Activated T-cell treated with anti-CD3 and anti-CD28 coated beads, Interleukin-2, amount 50 U/mL, for 4 hours (primary cell): Measurements from ENCODE around the gene TRIM45. TPM values are rescaled to one million over a fixed set of nuclear protein-coding genes. Genes with fewer than 3 reads are reported as not detected.
A peak's percentile ranks its signal among the peaks of the same experiment; 100 is the strongest.
"Not testable (repeated sequence)": the region's sequence is repeated elsewhere in the genome, so short reads cannot be mapped to it uniquely, and the experiment has no call there.

Experiments
- ATAC-seq, 2 donors: fragments of 200-7000 bp; cut with Tn5 transposase; one replicate each; pipeline ENCODE4 v1.10.0; 2021
- DNase-seq: peaks from one replicate; pipeline ENCODE4 v3.0.0-alpha.2; 2020
- H3K27me3 Mint-ChIP-seq: one replicate; pipeline ENCODE4 v1.8.0; 2021; ENCODE audit warnings: low read depth, mixed read lengths
- H3K36me3 Mint-ChIP-seq: one replicate; pipeline ENCODE4 v1.8.0; 2022; ENCODE audit warnings: mixed read lengths; ENCODE audit not compliant: insufficient read depth
- H3K4me1 Mint-ChIP-seq: one replicate; pipeline ENCODE4 v1.8.0; 2021; ENCODE audit warnings: low read depth, mixed read lengths
- H3K4me3 Mint-ChIP-seq: one replicate; pipeline ENCODE4 v1.8.0; 2021; ENCODE audit warnings: mild to moderate bottlenecking, moderate library complexity, mixed read lengths
- H3K9me3 Mint-ChIP-seq: one replicate; pipeline ENCODE4 v1.8.0; 2021; ENCODE audit warnings: mixed read lengths
- total RNA-seq, 3 donors: library from RNA; stranded (reverse); gene quantifications; one replicate each; pipeline ENCODE4 v1.2.1, GENCODE V29; 2021

Gene TRIM45
- total RNA-seq, 3 donors from 2014 or later: 0.15 to 0.33 (median 0.21) TPM

DNA sequence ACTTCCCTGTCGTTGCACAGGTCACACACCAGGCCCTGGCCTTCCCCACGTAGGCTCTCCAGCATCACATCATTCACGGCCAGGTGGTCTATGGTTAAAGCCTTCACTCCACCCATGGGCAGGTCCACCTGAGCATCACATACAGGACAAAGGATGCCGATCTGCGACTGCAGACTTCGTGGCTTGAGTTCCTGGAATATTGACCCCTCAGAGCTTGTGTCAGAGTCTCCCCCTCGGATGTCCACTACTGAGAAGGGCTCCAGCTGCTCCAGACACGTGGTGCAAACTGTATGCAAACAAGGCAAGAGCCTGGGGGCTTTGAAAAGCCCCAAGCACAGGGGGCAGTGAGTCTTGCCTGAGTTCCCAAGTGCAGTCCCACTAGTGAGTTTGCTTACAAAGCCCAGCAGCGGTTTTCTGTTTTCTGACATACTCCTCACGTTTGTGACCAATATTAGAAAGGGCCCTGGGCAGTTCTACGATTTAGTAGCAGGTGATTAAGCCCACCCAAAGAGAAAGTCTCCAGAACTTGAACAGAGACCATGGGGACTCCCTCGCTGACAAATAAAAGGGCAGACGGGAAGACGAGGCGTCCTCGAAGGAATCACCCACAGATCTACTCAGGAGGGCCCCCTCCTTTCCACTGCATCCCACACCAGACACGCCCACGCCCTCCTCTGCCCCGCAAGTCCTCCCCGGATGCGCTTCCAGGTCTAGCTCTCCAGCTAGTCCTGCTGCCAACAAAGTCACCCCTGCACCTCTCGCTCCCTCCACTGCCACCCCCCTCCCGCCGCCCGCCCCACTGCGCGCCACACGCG is 568 bp downstream of the TRIM45 start:
- DNase-seq (no peak), ATAC-seq (no peak)
- Mint-ChIP-seq H3K4me3 (peak overlapping the region; percentile 81), H3K27me3 (peaks cover 2% of the 10 kb centered on the region), H3K9me3 (no peaks in the 10 kb centered on the region), H3K36me3 (no peaks in the 10 kb centered on the region), H3K4me1 (peaks cover 10% of the 10 kb centered on the region)

DNA sequence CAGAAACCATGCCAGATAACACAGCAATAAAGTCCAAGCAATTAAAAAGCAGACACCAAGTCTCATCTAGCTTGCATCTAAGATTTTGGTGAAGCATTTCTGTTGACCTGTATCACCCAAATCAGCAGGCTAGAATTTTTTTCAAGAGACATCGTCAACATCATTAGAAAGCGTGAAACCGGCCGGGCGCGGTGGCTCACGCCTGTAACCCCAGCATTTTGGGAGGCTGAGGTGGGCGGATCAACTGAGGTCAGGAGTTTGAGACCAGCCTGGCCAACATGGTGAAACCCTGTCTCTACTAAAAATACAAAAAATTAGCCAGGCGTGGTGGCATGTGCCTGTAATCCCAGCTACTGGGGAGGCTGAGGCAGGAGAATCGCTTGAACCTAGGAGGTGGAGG is 2.4 kb downstream of the TRIM45 start:
- H3K4me1 Mint-ChIP-seq: peaks cover 19% of the 10 kb centered on the region
- not testable (repeated sequence) for H3K27me3 Mint-ChIP-seq, DNase-seq, H3K36me3 Mint-ChIP-seq, H3K4me3 Mint-ChIP-seq, ATAC-seq, H3K9me3 Mint-ChIP-seq

DNA sequence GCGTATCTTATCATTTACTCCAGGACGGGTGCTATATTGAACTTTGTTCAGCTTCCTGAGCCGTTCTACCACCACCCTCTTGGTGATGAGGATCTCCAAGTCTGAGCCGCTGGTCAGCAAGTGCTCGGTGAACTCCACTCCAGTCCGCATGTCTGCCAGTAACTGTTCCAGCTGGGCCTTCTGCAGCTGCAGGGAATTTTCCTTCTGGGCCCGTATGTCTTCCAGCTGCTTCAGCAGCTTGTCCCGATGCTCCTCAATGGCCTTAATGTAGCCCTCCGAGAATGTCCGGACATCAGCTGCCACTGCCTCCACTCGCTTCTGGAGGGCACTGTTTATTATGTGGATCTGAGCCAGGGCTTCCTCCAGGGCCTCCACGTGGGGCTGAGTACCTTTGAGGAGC is 3.4 kb downstream of the TRIM45 start:
- H3K27me3 Mint-ChIP-seq: peaks cover 2% of the 10 kb centered on the region
- no peak overlapping the region for H3K4me3 Mint-ChIP-seq
- peaks cover 19% of the 10 kb centered on the region for H3K4me1 Mint-ChIP-seq
- no peaks in the 10 kb centered on the region for H3K9me3 Mint-ChIP-seq
- ATAC-seq (no peak), DNase-seq (no peak)
- H3K36me3 Mint-ChIP-seq: no peaks in the 10 kb centered on the region

DNA sequence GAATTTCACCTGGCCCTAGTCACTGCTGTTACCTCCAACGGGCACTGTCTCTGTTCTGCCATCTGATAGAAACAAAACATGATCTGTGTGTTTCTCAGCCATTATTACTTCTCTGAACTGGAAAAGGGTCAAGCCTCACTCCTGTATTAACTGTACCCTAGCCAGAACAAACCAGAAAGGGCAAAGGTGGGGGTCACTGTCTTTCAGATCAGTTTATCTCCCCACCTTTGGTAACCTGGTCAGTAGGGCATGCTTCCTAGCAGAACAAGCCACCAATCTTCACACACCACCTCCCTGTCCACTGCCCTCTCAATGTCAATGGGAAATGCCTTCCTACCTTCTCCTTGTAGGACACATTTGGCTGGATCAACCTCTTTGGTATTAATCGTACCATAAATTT is 3.9 kb downstream of the TRIM45 start:
- no peak for DNase-seq
- no peaks in the 10 kb centered on the region for H3K9me3 Mint-ChIP-seq
- H3K4me1 Mint-ChIP-seq: peaks cover 19% of the 10 kb centered on the region
- peaks cover 1% of the 10 kb centered on the region for H3K27me3 Mint-ChIP-seq
- ATAC-seq: no peak
- H3K4me3 Mint-ChIP-seq: no peak overlapping the region
- H3K36me3 Mint-ChIP-seq: no peaks in the 10 kb centered on the region

DNA sequence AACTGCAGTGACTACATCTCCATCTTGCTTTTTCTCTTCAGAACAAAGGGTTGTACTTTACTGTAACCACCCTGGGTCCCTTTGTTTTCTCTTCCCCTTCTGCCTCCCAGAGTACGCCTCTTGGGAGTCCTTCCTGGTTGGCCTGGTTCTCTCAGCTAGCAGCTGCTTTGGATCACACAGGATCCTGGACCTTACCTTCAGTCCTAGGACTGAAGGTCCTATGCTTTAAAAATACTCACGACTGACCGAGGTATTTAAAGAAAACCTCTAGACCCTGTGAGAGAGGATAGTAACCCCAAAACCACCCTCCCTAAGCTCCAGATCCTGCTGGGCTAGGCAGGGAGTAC is 4.8 kb downstream of the TRIM45 start:
- H3K36me3 Mint-ChIP-seq: no peaks in the 10 kb centered on the region
- H3K4me1 Mint-ChIP-seq: peaks cover 18% of the 10 kb centered on the region
- H3K4me3 Mint-ChIP-seq: no peak overlapping the region
- no peaks in the 10 kb centered on the region for H3K9me3 Mint-ChIP-seq
- no peak for ATAC-seq
- H3K27me3 Mint-ChIP-seq: no peaks in the 10 kb centered on the region
- DNase-seq: no peak

DNA sequence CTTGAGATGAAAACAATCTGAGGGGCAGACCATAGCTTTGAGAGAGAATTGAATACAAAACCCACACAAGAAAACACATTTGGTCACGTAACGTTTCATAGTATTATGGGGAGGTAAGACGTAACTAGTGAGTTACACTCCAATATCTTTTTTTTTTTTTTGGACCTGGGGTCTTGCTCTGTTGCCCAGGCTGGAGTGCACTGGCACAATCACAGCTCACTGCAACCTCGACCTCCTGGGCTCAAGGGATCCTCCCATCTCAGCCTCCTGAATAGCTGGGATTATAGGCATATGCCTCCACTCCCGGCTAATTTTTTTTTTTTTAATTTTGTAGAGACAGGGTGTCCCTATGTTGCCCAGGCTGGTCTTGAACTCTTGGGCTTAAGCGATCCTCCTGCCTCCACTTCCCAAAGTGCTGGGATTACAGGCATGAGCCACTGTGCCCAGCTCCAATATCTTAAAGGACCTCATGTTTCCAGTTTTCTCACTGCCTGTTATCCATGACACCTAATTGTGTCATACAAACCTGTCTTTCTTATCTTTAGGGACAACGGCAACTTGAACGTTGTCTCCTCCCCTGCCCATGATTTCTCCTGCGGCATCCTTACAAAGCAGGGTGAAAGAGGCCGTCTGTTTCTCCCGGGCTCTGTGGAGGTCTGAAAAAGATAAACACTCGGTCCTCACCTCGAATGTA is 5.3 kb downstream of the TRIM45 start:
- Mint-ChIP-seq H3K4me1 (peaks cover 19% of the 10 kb centered on the region), H3K9me3 (no peaks in the 10 kb centered on the region), H3K36me3 (no peaks in the 10 kb centered on the region), H3K27me3 (no peaks in the 10 kb centered on the region), H3K4me3 (no peak overlapping the region)
- ATAC-seq (no peak), DNase-seq (no peak)

DNA sequence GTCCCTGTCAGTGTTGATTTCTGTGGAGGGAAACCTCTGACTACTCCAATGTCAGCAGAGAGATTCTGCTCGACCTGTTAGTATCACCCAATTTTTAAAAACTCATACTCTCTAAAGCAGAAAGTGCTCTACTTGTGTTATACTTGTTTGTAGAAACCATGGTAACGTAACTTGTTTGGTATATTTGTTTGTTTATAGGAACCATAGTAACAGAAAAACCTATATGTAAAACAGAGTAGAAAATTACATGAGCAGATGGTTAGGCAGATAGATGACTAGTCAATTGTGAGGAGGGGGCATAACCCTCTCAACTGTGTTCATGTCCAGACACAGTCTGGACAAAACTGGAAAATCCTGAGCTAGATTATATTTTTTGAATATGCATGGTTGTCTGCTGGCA is 6.7 kb downstream of the TRIM45 start:
- H3K36me3 Mint-ChIP-seq: no peaks in the 10 kb centered on the region
- no peak overlapping the region for H3K4me3 Mint-ChIP-seq
- DNase-seq (no peak), ATAC-seq (no peak)
- no peaks in the 10 kb centered on the region for H3K27me3 Mint-ChIP-seq
- peaks cover 18% of the 10 kb centered on the region for H3K4me1 Mint-ChIP-seq
- no peaks in the 10 kb centered on the region for H3K9me3 Mint-ChIP-seq

DNA sequence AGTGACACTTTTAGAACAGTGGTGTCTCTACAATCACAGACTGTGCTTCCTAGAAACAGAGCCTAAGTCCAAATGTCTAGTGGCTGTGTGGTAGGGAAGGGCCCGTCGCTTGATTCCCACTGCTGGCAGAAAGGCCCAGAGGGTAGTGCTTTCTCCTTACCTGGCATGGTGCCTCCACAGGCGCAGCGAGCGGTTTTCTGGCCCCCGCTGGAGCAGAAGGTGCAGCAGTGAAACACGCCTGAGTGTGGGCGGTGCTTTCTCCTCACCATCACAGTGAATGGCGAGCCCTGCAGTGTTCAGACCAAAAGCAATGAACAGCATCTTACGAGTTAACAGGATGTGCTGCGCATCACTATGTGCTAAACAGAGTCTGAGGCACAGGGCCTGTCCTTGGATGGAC is 8.3 kb downstream of the TRIM45 start:
- Mint-ChIP-seq H3K27me3 (no peaks in the 10 kb centered on the region), H3K4me1 (peaks cover 26% of the 10 kb centered on the region), H3K36me3 (no peaks in the 10 kb centered on the region), H3K4me3 (no peak overlapping the region), H3K9me3 (no peaks in the 10 kb centered on the region)
- ATAC-seq: no peak
- no peak for DNase-seq

DNA sequence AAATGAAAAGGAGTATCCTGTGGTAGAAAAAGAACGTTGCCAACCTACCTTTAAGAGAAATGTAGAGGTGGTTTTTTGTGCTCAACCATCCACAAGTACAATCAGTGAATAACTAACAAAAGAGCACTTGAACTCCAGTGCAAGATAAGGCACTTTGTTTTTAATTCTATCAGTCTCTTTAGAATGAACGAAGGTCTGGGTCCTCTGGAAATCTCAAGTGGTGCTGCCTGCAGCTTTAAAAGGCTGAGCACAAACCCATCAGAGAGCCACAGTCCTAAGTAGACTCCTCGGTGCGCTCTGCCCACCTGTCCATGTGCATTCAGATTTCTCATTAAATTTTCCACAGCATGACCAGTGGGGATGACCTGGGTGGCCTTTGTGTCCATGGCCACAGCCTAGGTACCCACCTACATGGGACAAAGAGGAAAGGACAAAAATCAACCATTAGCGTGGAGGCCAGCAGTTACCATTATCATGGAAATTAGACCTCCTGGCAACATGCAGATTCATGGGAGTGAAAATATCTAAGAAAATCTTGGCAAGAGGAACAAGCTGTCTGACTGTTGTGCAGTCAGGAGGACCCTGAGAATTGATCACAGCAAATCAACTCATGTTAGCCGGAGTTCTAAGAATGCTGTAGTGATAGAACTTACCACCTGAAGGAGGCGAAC is 9.4 kb downstream of the TRIM45 start:
- DNase-seq (no peak), ATAC-seq (no peak)
- Mint-ChIP-seq H3K4me1 (peaks cover 26% of the 10 kb centered on the region), H3K36me3 (peaks cover 3% of the 10 kb centered on the region), H3K4me3 (no peak overlapping the region), H3K27me3 (no peaks in the 10 kb centered on the region), H3K9me3 (no peaks in the 10 kb centered on the region)

DNA sequence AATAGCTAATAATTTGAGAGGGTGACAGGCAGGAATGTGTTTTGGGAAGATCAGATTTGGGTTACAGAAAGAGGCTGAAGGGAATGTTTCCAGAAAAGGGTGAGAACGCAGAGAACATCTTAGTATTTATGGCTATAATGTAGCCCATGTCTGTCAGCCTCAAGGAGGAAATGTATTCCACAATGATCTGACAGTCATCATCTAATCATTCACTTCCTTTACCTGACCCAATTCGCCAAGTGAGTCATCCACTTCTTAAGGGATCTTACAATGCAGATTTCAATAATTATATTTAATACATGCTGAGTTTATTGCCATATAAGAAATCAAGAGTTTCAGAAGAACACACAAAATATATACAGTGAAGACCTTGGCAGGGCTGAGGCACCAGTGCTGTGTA is 10.8 kb downstream of the TRIM45 start:
- peaks cover 10% of the 10 kb centered on the region for H3K36me3 Mint-ChIP-seq
- no peaks in the 10 kb centered on the region for H3K9me3 Mint-ChIP-seq
- no peak overlapping the region for H3K4me3 Mint-ChIP-seq
- H3K27me3 Mint-ChIP-seq: no peaks in the 10 kb centered on the region
- DNase-seq: no peak
- ATAC-seq: peak in 1 of 2 donors; percentile 39
- H3K4me1 Mint-ChIP-seq: peaks cover 26% of the 10 kb centered on the region

DNA sequence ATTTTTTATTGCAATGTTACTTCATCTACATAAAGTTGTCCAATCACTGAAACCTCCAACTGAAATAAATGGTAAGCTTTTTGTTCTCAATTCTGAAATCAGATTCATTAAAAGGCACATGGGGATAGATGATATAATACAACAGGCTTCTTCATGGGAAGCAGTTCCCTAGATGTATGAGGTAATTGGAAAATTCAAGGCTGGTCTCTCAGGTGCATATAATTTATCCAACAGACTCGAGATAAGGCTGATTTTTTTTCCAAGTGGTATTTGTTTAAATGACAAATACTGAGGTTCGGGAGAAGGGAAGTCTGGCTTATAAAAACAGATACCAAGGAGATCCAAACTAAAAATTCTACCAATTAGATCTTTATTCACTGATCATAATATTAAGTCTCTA is 14.2 kb downstream of the TRIM45 start:
- ATAC-seq: no peak
- no peaks in the 10 kb centered on the region for H3K27me3 Mint-ChIP-seq
- H3K36me3 Mint-ChIP-seq: peaks cover 25% of the 10 kb centered on the region
- H3K4me1 Mint-ChIP-seq: peaks cover 17% of the 10 kb centered on the region
- no peak for DNase-seq
- H3K9me3 Mint-ChIP-seq: no peaks in the 10 kb centered on the region
- no peak overlapping the region for H3K4me3 Mint-ChIP-seq

DNA sequence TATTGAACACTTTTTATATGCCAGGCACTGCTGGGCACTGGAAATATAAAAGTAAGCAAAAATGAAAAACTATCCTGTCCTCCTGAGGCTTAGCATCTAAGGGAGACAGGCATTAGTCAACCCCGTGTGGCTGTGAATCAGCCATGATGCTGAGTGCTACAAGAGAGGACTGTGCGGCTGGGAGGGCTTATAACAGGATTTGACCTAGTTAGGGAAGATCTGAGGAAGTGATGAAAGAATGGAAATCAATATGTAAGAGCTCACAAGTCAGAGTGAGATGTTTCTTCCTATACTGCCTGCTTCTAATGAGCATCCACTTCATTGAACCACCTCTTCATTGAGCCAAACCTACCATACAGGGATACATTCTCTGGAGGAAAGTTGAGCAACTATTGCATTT is 15.1 kb downstream of the TRIM45 start:
- H3K27me3 Mint-ChIP-seq: no peaks in the 10 kb centered on the region
- DNase-seq (no peak), ATAC-seq (peak in 1 of 2 donors; percentile 65)
- no peaks in the 10 kb centered on the region for H3K9me3 Mint-ChIP-seq
- H3K36me3 Mint-ChIP-seq: peaks cover 29% of the 10 kb centered on the region
- no peak overlapping the region for H3K4me3 Mint-ChIP-seq
- H3K4me1 Mint-ChIP-seq: peaks cover 17% of the 10 kb centered on the region

DNA sequence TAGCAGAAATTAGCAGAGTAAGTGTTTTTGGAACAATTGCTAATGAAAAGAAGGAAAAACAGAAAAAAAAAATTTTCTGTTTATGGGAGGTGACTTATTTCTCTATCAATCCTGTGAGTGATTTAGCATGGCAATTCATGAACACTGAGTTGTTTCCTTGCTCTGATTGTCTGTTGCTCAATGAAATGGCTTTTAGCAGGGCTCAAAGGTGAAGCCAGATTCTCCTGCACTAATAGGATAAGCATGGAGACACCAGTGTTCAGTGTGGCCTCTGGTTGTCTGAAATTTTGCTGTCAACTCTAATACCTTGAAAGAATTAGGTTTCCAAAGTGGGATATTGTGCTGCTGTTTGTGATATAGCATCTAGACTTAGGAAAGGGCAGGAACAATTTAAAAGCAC is 15.8 kb downstream of the TRIM45 start:
- no peak for DNase-seq
- Mint-ChIP-seq H3K36me3 (peaks cover 36% of the 10 kb centered on the region), H3K9me3 (no peaks in the 10 kb centered on the region), H3K27me3 (no peaks in the 10 kb centered on the region), H3K4me3 (no peak overlapping the region), H3K4me1 (peaks cover 10% of the 10 kb centered on the region)
- no peak for ATAC-seq

DNA sequence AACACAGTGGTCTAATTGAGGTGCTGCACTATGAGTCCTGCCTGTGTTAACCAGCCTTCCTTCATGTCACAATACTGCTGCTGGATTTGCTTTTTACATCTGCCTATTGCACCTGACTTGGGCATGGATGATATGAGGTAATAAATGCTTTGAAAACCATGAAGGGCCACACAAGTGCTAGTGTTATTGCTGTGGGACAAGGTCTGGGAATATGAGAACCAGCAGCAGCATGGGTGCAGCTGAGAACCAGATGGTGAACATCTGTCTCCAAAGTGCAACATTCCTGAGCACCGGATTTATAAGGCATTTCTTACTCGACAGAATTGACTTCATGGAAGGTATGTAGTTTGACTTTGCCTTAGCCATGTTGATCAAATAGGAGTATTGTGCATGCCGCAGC is 16.6 kb downstream of the TRIM45 start:
- H3K36me3 Mint-ChIP-seq: peaks cover 43% of the 10 kb centered on the region
- DNase-seq (no peak), ATAC-seq (no peak)
- H3K27me3 Mint-ChIP-seq: no peaks in the 10 kb centered on the region
- no peaks in the 10 kb centered on the region for H3K9me3 Mint-ChIP-seq
- H3K4me3 Mint-ChIP-seq: no peak overlapping the region
- peaks cover 7% of the 10 kb centered on the region for H3K4me1 Mint-ChIP-seq

DNA sequence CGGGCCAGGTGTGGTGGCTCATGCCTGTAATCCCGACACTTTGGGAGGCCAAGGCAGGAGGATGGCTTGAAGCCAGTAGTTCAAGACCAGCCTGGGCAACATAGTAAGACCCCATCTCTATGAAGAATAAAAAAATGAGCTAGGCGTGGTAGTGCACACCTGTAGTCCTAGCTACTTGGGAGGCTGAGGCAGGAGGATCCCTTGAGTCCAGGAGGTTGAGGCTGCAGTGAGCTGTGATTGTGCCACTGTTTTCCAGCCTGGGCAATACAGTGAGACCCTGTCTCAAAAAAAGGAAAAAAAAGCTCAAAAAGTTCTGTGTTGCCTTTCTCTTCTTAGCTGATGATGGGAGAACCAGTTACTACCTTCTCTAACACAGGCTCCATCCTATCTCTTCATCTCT is 19.7 kb downstream of the TRIM45 start:
- H3K36me3 Mint-ChIP-seq: peaks cover 61% of the 10 kb centered on the region
- not testable (repeated sequence) for ATAC-seq, H3K4me3 Mint-ChIP-seq, DNase-seq, H3K4me1 Mint-ChIP-seq, H3K27me3 Mint-ChIP-seq, H3K9me3 Mint-ChIP-seq
